Spleen (tissue), 7 donors: ENCODE measurements around the gene C6orf62.

Source experiments
- CTCF ChIP-seq, 11 experiments: fragments of 200-600 bp in 7 of 11; fragments of 450-650 bp in 4 of 11; sonication (generic) in 4 of 11; IDR thresholded peaks in 8 of 11; conservative IDR thresholded peaks in 3 of 11; 1 replicate in 7 of 11; 2 replicates in 4 of 11; pipeline versions ENCODE4 v1.4.0 to v1.8.0; 2016 to 2021; ENCODE audit warnings: antibody characterized with exemption in 11 of 11, inconsistent platforms in 4 of 11, mild to moderate bottlenecking in 1 of 11
- POLR2A ChIP-seq, 3 donors: fragments of 450-650 bp; IDR thresholded peaks; one replicate each; pipeline ENCODE4 v1.5.1; 2017; ENCODE audit warnings: antibody characterized with exemption in 3 of 3, mild to moderate bottlenecking in 1 of 3
- POLR2AphosphoS5 ChIP-seq, 3 donors: sonication (generic); formaldehyde crosslinking; IDR thresholded peaks; one replicate each; pipeline ENCODE4 v1.5.1; 2017; ENCODE audit warnings: antibody characterized with exemption in 3 of 3
- donor health status: DM: no; HTN: no; CAD: no; lungs with moderate emphysema.
- donor health status: DM: no; HTN: no; CAD: no.
- donor health status: DM: no; HTN: no; CAD: no.

DNA sequence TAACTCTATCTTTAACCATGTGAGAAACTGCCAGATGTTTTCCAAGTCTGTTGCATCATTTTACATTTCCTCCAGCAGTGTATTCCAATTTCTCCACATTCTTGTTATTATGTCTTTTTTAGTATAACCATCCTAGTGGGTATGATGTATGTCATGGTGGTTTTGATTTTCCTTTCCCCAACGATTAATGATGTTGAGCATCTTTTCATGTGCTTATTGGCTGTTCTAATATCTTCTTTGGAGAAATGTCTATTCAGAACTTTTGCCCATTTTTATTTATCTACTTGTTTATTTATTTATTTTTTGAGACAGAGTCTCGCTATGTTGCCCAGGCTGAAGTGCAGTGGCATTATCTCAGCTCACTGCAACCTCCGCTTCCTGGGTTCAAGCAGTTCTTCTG, 4.3 kb upstream of the C6orf62 start:
- TF ChIP-seq POLR2A (IDR thresholded peaks at IDR 0.05) (no peak), CTCF (IDR thresholded peaks at IDR 0.05 in 8 of 11, conservative IDR thresholded peaks at IDR 0.05 in 3 of 11) (no peak), POLR2AphosphoS5 (IDR thresholded peaks at IDR 0.05) (no peak)
